SJSA1 (cell line): Measurements from ENCODE around the gene POLN. TPM values are rescaled to one million over a fixed set of nuclear protein-coding genes. Genes with fewer than 3 reads are reported as not detected.

ENCODE experiments used
- DNase-seq, 2 experiments: peaks; one replicate each; pipeline ENCODE4 v3.0.0-alpha.2; 2015 to 2020; ENCODE audit warnings: low spot score in 2 of 2, low read depth in 1 of 2
- H3K27ac ChIP-seq: fragments of 250-450 bp; sonication (Bioruptor Pico); 2 replicates; pipeline ENCODE4 v1.5.1; 2020; ENCODE audit warnings: mild to moderate bottlenecking, moderate library complexity
- H3K27me3 ChIP-seq: fragments of 250-450 bp; sonication (Bioruptor Pico); replicated peaks from 2 replicates; pipeline ENCODE4 v1.5.1; 2020; ENCODE audit warnings: mild to moderate bottlenecking, moderate library complexity
- H3K36me3 ChIP-seq: fragments of 250-450 bp; sonication (Bioruptor Pico); 2 replicates; pipeline ENCODE4 v1.5.1; 2020; ENCODE audit warnings: mild to moderate bottlenecking
- H3K4me1 ChIP-seq: fragments of 250-450 bp; sonication (Bioruptor Pico); replicated peaks from 2 replicates; pipeline ENCODE4 v1.6.1; 2021; ENCODE audit warnings: mild to moderate bottlenecking
- H3K4me3 ChIP-seq: fragments of 250-450 bp; sonication (Bioruptor Pico); 2 replicates; pipeline ENCODE4 v1.5.1; 2020; ENCODE audit warnings: mild to moderate bottlenecking
- H3K9me3 ChIP-seq: fragments of 250-450 bp; sonication (Bioruptor Pico); replicated peaks from 2 replicates; pipeline ENCODE4 v1.5.1; 2020; ENCODE audit warnings: mild to moderate bottlenecking
- total RNA-seq: library from RNA; depleted of rRNA; stranded (reverse); fragments of >200 nt; shearing (Covaris generic); gene quantifications from 2 replicates; pipeline ENCODE4 v1.2.3, GENCODE V29; 2014

Gene POLN
- total RNA-seq, 1 experiment from 2014 or later = 0.61 TPM

GRCh38 chr4:2271279-2272025, 29.5 kb upstream of the POLN start:
- Histone ChIP-seq H3K4me1 (no peaks in the 10 kb centered on the region), H3K9me3 (no peaks in the 10 kb centered on the region), H3K27me3 (no peaks in the 10 kb centered on the region), H3K27ac (no peak overlapping the region), H3K4me3 (no peak overlapping the region), H3K36me3 (no peaks in the 10 kb centered on the region)
- no peak for DNase-seq

GRCh38 chr4:2270341-2271165, 28.6 kb upstream of the POLN start:
- H3K4me1 ChIP-seq = no peaks in the 10 kb centered on the region
- no peak overlapping the region for H3K4me3 ChIP-seq
- no peaks in the 10 kb centered on the region for H3K27me3 ChIP-seq
- no peak overlapping the region for H3K27ac ChIP-seq
- H3K9me3 ChIP-seq = no peaks in the 10 kb centered on the region
- no peaks in the 10 kb centered on the region for H3K36me3 ChIP-seq
- DNase-seq = no peak

- Histone ChIP-seq H3K27me3 (no peaks in the 10 kb centered on the region), H3K4me3 (no peak overlapping the region), H3K4me1 (no peaks in the 10 kb centered on the region), H3K9me3 (no peaks in the 10 kb centered on the region), H3K36me3 (no peaks in the 10 kb centered on the region), H3K27ac (no peak overlapping the region)
- no peak for DNase-seq
Measured at GRCh38 chr4:2269618-2270163, 27.8 kb upstream of the POLN start.

- H3K4me3 ChIP-seq = no peak overlapping the region
- no peaks in the 10 kb centered on the region for H3K9me3 ChIP-seq
- no peak overlapping the region for H3K27ac ChIP-seq
- H3K4me1 ChIP-seq = no peaks in the 10 kb centered on the region
- H3K27me3 ChIP-seq = no peaks in the 10 kb centered on the region
- H3K36me3 ChIP-seq = no peaks in the 10 kb centered on the region
- DNase-seq = no peak
Measured at GRCh38 chr4:2269206-2269531, 27.2 kb upstream of the POLN start.

- DNase-seq = no peak
- no peaks in the 10 kb centered on the region for H3K27me3 ChIP-seq
- no peaks in the 10 kb centered on the region for H3K4me1 ChIP-seq
- H3K9me3 ChIP-seq = no peaks in the 10 kb centered on the region
- no peak overlapping the region for H3K4me3 ChIP-seq
- no peak overlapping the region for H3K27ac ChIP-seq
- no peaks in the 10 kb centered on the region for H3K36me3 ChIP-seq
Measured at GRCh38 chr4:2268357-2269205, 26.7 kb upstream of the POLN start.

GRCh38 chr4:2267841-2268240, 25.9 kb upstream of the POLN start:
- H3K4me3 ChIP-seq = no peak overlapping the region
- H3K27me3 ChIP-seq = no peaks in the 10 kb centered on the region
- H3K4me1 ChIP-seq = no peaks in the 10 kb centered on the region; the same call in 1 of the 2 replicates
- no peak for DNase-seq
- H3K27ac ChIP-seq = no peak overlapping the region
- H3K9me3 ChIP-seq = no peaks in the 10 kb centered on the region
- no peaks in the 10 kb centered on the region for H3K36me3 ChIP-seq

GRCh38 chr4:2267320-2267811, 25.4 kb upstream of the POLN start:
- Histone ChIP-seq H3K4me1 (no peaks in the 10 kb centered on the region; the same call in 1 of the 2 replicates), H3K9me3 (no peaks in the 10 kb centered on the region), H3K27me3 (no peaks in the 10 kb centered on the region), H3K4me3 (no peak overlapping the region), H3K36me3 (no peaks in the 10 kb centered on the region), H3K27ac (no peak overlapping the region)
- no peak for DNase-seq

- no peak overlapping the region for H3K4me3 ChIP-seq
- no peaks in the 10 kb centered on the region for H3K9me3 ChIP-seq
- H3K4me1 ChIP-seq = no peaks in the 10 kb centered on the region; the same call in 1 of the 2 replicates
- DNase-seq = no peak
- H3K36me3 ChIP-seq = no peaks in the 10 kb centered on the region
- H3K27me3 ChIP-seq = no peaks in the 10 kb centered on the region
- H3K27ac ChIP-seq = no peak overlapping the region
Measured at GRCh38 chr4:2266821-2267220, 24.9 kb upstream of the POLN start.

GRCh38 chr4:2266181-2266580, 24.3 kb upstream of the POLN start:
- H3K27ac ChIP-seq = no peak overlapping the region
- no peak overlapping the region for H3K4me3 ChIP-seq
- no peaks in the 10 kb centered on the region for H3K9me3 ChIP-seq
- H3K27me3 ChIP-seq = no peaks in the 10 kb centered on the region
- H3K36me3 ChIP-seq = no peaks in the 10 kb centered on the region
- no peaks in the 10 kb centered on the region; the same call in 1 of the 2 replicates for H3K4me1 ChIP-seq
- no peak for DNase-seq

- H3K4me1 ChIP-seq = no peaks in the 10 kb centered on the region; the same call in 1 of the 2 replicates
- no peaks in the 10 kb centered on the region for H3K36me3 ChIP-seq
- DNase-seq = no peak
- no peak overlapping the region for H3K27ac ChIP-seq
- no peaks in the 10 kb centered on the region for H3K27me3 ChIP-seq
- H3K9me3 ChIP-seq = no peaks in the 10 kb centered on the region
- no peak overlapping the region for H3K4me3 ChIP-seq
Measured at GRCh38 chr4:2265113-2266110, 23.5 kb upstream of the POLN start.

GRCh38 chr4:2264481-2265041, 22.6 kb upstream of the POLN start:
- Histone ChIP-seq H3K4me3 (no peak overlapping the region), H3K4me1 (no peaks in the 10 kb centered on the region; the same call in 1 of the 2 replicates), H3K36me3 (no peaks in the 10 kb centered on the region), H3K9me3 (no peaks in the 10 kb centered on the region), H3K27me3 (no peaks in the 10 kb centered on the region), H3K27ac (no peak overlapping the region)
- no peak for DNase-seq

GRCh38 chr4:2263926-2264321, 22.0 kb upstream of the POLN start:
- H3K27ac ChIP-seq = no peak overlapping the region
- no peak overlapping the region for H3K4me3 ChIP-seq
- no peak for DNase-seq
- H3K9me3 ChIP-seq = no peaks in the 10 kb centered on the region
- H3K4me1 ChIP-seq = no peaks in the 10 kb centered on the region; the same call in 1 of the 2 replicates
- H3K36me3 ChIP-seq = no peaks in the 10 kb centered on the region
- H3K27me3 ChIP-seq = no peaks in the 10 kb centered on the region
